Measurements from ENCODE around the gene UNC79. TPM values are rescaled to one million over a fixed set of nuclear protein-coding genes. Genes with fewer than 3 reads are reported as not detected.

Gene UNC79
- total RNA-seq, 2 experiments from 2014 or later: 0.04 to 0.05 TPM

- no peaks in the 10 kb centered on the region for H3K36me3 Mint-ChIP-seq (ENCODE audit: low read depth)
- ChIA-PET POLR2A (no interaction called here), CTCF (interaction anchor here (1.7 kb wide), 1 partner anchor 10 kb away, joined by 4 read pairs; no protein-coding TSS in a partner anchor)
- DNase-seq (no peak), ATAC-seq (no peak)
- H3K4me1 Mint-ChIP-seq (ENCODE audit: low read depth): no peaks in the 10 kb centered on the region
- intact Hi-C loops (cut with micrococcal nuclease): no loop called here
- H3K9me3 Mint-ChIP-seq: no peaks in the 10 kb centered on the region
- peaks cover 15% of the 10 kb centered on the region for H3K27me3 Mint-ChIP-seq
- TF ChIP-seq CTCF (IDR thresholded peaks at IDR 0.05): no peak
- H3K27ac Mint-ChIP-seq: no peak overlapping the region
- H3K4me3 Mint-ChIP-seq: no peak overlapping the region
Measured at GRCh38 chr14:93533842-93534241, 103.1 kb downstream of the UNC79 start.

- intact Hi-C loops (cut with micrococcal nuclease): no loop called here
- CTCF ChIA-PET: interaction anchor here (1.1 to 1.7 kb wide), 2 partner anchors 11 kb away, joined by 3 to 4 read pairs; no protein-coding TSS in a partner anchor
Measured at GRCh38 chr14:93535537-93535936, 104.8 kb downstream of the UNC79 start.

GRCh38 chr14:93536945-93537344, 106.2 kb downstream of the UNC79 start:
- Mint-ChIP-seq H3K4me3 (no peak overlapping the region), H3K27me3 (peaks cover 6% of the 10 kb centered on the region), H3K36me3 (ENCODE audit: low read depth) (no peaks in the 10 kb centered on the region), H3K9me3 (no peaks in the 10 kb centered on the region), H3K27ac (no peak overlapping the region), H3K4me1 (ENCODE audit: low read depth) (no peaks in the 10 kb centered on the region)
- no peak for TF ChIP-seq CTCF (IDR thresholded peaks at IDR 0.05)
- intact Hi-C loops (cut with micrococcal nuclease): no loop called here
- CTCF ChIA-PET: interaction anchor here (0.7 to 1.1 kb wide), 3 partner anchors 10 to 424 kb away, joined by 3 read pairs; no protein-coding TSS in a partner anchor
- ATAC-seq (no peak), DNase-seq (no peak)
- POLR2A ChIA-PET: no interaction called here

More at GRCh38 chr14:93535537-93535936, 104.8 kb downstream of the UNC79 start:
- DNase-seq (no peak), ATAC-seq (no peak)
- Mint-ChIP-seq H3K4me3 (no peak overlapping the region), H3K36me3 (ENCODE audit: low read depth) (no peaks in the 10 kb centered on the region), H3K9me3 (no peaks in the 10 kb centered on the region), H3K4me1 (ENCODE audit: low read depth) (no peaks in the 10 kb centered on the region), H3K27me3 (peaks cover 8% of the 10 kb centered on the region), H3K27ac (no peak overlapping the region)
- POLR2A ChIA-PET: no interaction called here
- no peak for TF ChIP-seq CTCF (IDR thresholded peaks at IDR 0.05)

- no peak for ATAC-seq
- H3K9me3 Mint-ChIP-seq: no peaks in the 10 kb centered on the region
- no peaks in the 10 kb centered on the region for H3K36me3 Mint-ChIP-seq (ENCODE audit: low read depth)
- TF ChIP-seq CTCF (IDR thresholded peaks at IDR 0.05): no peak
- intact Hi-C loops (cut with micrococcal nuclease): no loop called here
- POLR2A ChIA-PET: no interaction called here
- DNase-seq: no peak
- H3K4me3 Mint-ChIP-seq: no peak overlapping the region
- H3K27ac Mint-ChIP-seq: no peak overlapping the region
- peaks cover 11% of the 10 kb centered on the region for H3K27me3 Mint-ChIP-seq
- no peaks in the 10 kb centered on the region for H3K4me1 Mint-ChIP-seq (ENCODE audit: low read depth)
- CTCF ChIA-PET: no interaction called here
Measured at GRCh38 chr14:93537951-93538350, 107.2 kb downstream of the UNC79 start.

GRCh38 chr14:93538413-93538812, 107.7 kb downstream of the UNC79 start:
- Mint-ChIP-seq H3K9me3 (no peaks in the 10 kb centered on the region), H3K4me3 (no peak overlapping the region), H3K4me1 (ENCODE audit: low read depth) (no peaks in the 10 kb centered on the region), H3K27ac (no peak overlapping the region), H3K27me3 (peaks cover 11% of the 10 kb centered on the region), H3K36me3 (ENCODE audit: low read depth) (no peaks in the 10 kb centered on the region)
- DNase-seq (no peak), ATAC-seq (no peak)
- POLR2A ChIA-PET: no interaction called here
- no peak for TF ChIP-seq CTCF (IDR thresholded peaks at IDR 0.05)
- CTCF ChIA-PET: no interaction called here
- intact Hi-C loops (cut with micrococcal nuclease): no loop called here
